Keratinocyte (primary cell): ENCODE measurements around the gene MICALL1. TPM values are rescaled to one million over a fixed set of nuclear protein-coding genes. Genes with fewer than 3 reads are reported as not detected.

Experiments used
- DNase-seq: peaks from one replicate; pipeline ENCODE4 v3.0.0-alpha.2; 2011; ENCODE audit warnings: low read depth, missing footprints, low spot score
- FAIRE-seq: peaks from 2 replicates; lab custom pipeline; 2011; peaks lifted over from hg19 to GRCh38; lab: Jason Lieb, UNC
- H2AFZ ChIP-seq: 2 replicates; pipeline ENCODE4 v1.6.0; 2012; ENCODE audit warnings: low read length, control low read depth, inconsistent platforms; ENCODE audit not compliant: control insufficient read depth
- H3K27ac ChIP-seq: 2 replicates; pipeline ENCODE4 v1.5.1; 2011; ENCODE audit warnings: low read length; ENCODE audit not compliant: control insufficient read depth, insufficient read depth
- H3K27me3 ChIP-seq: 3 replicates; pipeline ENCODE4 v1.6.0; 2011; ENCODE audit warnings: low read length; ENCODE audit not compliant: control insufficient read depth, insufficient read depth; ENCODE audit errors: extremely low read depth
- H3K36me3 ChIP-seq, 2 experiments: 2 replicates in 1 of 2; 3 replicates in 1 of 2; pipeline ENCODE4 v1.5.1; 2011; ENCODE audit warnings: low read length in 2 of 2, mild to moderate bottlenecking in 1 of 2; ENCODE audit not compliant: control insufficient read depth in 2 of 2, insufficient read depth in 2 of 2; ENCODE audit errors: extremely low read depth in 1 of 2
- H3K4me1 ChIP-seq: 3 replicates; pipeline ENCODE4 v1.5.1; 2011; ENCODE audit warnings: low read length; ENCODE audit not compliant: control insufficient read depth, insufficient read depth; ENCODE audit errors: extremely low read depth
- H3K4me2 ChIP-seq: 3 replicates; pipeline ENCODE4 v1.6.0; 2011; ENCODE audit warnings: low read depth, low read length; ENCODE audit not compliant: control insufficient read depth, insufficient read depth; ENCODE audit errors: extremely low read depth
- H3K4me3 ChIP-seq, 3 experiments: fragments of 200-600 bp in 1 of 3; sonication (generic) in 1 of 3; 2 replicates in 2 of 3; 3 replicates in 1 of 3; pipeline ENCODE4 v1.5.1; 2011 to 2016; ENCODE audit warnings: low read length in 3 of 3, mild to moderate bottlenecking in 3 of 3, control low read depth in 2 of 3, inconsistent platforms in 1 of 3, low read depth in 1 of 3, mixed read lengths in 1 of 3, mixed run types in 1 of 3, moderate library complexity in 1 of 3; ENCODE audit not compliant: control insufficient read depth in 2 of 3, insufficient read depth in 2 of 3; ENCODE audit errors: extremely low read depth in 1 of 3
- H3K79me2 ChIP-seq: 2 replicates; pipeline ENCODE4 v1.6.0; 2012; ENCODE audit warnings: low read length; ENCODE audit not compliant: control insufficient read depth, insufficient read depth
- H3K9ac ChIP-seq: 3 replicates; pipeline ENCODE4 v1.6.0; 2011; ENCODE audit warnings: low read length; ENCODE audit not compliant: control insufficient read depth, insufficient read depth; ENCODE audit errors: extremely low read depth
- H3K9me1 ChIP-seq: 3 replicates; pipeline ENCODE4 v1.6.0; 2011; ENCODE audit warnings: low read length; ENCODE audit not compliant: control insufficient read depth, insufficient read depth; ENCODE audit errors: extremely low read depth
- H3K9me3 ChIP-seq: 2 replicates; pipeline ENCODE4 v1.5.1; 2012; ENCODE audit warnings: low read depth, low read length; ENCODE audit not compliant: control insufficient read depth
- H4K20me1 ChIP-seq: 3 replicates; pipeline ENCODE4 v1.6.0; 2011; ENCODE audit warnings: low read length; ENCODE audit not compliant: control insufficient read depth, insufficient read depth; ENCODE audit errors: extremely low read depth
- EZH2 ChIP-seq: IDR thresholded peaks from one replicate; pipeline ENCODE4 v1.6.1; 2012; ENCODE audit warnings: inconsistent platforms, mild to moderate bottlenecking, low read length, moderate library complexity
- dilution Hi-C: fragments of 300-500 bp; cut with MboI; formaldehyde crosslinking; loops from one replicate; pipeline ENCODE4 v1.7.0; 2020; ENCODE audit warnings: low sequenced_read_pairs; ENCODE audit not compliant: extremely low pct_ligation_motif_present
- polyA plus RNA-seq, 5 experiments: library from polyadenylated mRNA; depleted of rRNA in 3 of 5; stranded (reverse) in 3 of 5; stranded (forward) in 1 of 5; unstranded in 1 of 5; fragments of >200 nt; gene quantifications; 1 replicate in 1 of 5; 2 replicates in 3 of 5; 3 replicates in 1 of 5; pipeline versions ENCODE4 v1.2.1 to v1.2.3, GENCODE V29; 2011 to 2012; ENCODE audit warnings: missing spikeins in 2 of 5, low read depth in 1 of 5, low replicate concordance in 1 of 5
- TF ChIP-seq, protein P1 (sequence below), 3 experiments: IDR thresholded peaks in 1 of 3; conservative IDR thresholded peaks in 1 of 3; optimal IDR thresholded peaks in 1 of 3; 2 replicates in 2 of 3; 3 replicates in 1 of 3; pipeline versions ENCODE3 to v1.5.1; 2011; ENCODE audit warnings: low read length in 3 of 3, mild to moderate bottlenecking in 3 of 3, moderate library complexity in 2 of 3, control low read depth in 1 of 3, inconsistent platforms in 1 of 3; ENCODE audit not compliant: insufficient read depth in 2 of 3; ENCODE audit errors: extremely low read depth in 1 of 3

MICALL1 gene
- polyA plus RNA-seq, 1 donor (not counting 4 experiments of a cell fraction or from before 2014, with no cell fraction given), result 42.8 TPM

DNA sequence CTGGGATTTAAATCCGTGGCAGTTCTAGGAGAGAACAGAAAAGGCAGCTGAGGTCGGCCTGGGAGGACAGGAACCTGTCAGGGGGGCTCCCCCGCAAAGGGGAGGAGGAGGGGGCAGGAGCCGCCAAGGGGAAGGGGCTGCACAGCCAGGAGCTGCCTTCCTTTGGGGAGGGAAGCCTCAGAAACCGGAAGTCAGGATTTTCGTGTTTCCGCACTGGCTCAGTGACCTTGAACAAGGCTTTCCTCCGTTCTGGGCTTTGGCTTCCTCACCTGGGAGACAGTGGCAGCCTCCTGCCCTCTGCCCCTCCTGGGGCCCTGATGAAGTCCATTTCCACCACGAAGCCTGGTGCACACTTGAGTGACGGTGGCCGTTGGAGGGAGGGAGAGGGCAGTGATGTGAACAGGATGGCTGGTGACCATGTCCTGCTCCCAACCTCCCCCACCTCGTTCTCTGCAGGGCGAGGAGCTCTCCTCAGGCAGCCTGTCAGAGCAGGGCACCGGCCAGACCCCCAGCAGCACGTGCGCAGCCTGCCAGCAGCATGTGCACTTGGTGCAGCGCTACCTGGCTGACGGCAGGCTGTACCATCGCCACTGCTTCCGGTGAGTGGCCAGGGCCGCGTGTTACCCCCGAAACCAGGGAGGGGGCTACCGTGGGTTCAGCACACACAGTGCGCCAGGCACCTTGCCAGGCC, 12.6 kb downstream of the MICALL1 start:
- no peak overlapping the region for H3K4me3 ChIP-seq
- H3K4me1 ChIP-seq, result no peaks in the 10 kb centered on the region
- TF ChIP-seq, protein P1, sequence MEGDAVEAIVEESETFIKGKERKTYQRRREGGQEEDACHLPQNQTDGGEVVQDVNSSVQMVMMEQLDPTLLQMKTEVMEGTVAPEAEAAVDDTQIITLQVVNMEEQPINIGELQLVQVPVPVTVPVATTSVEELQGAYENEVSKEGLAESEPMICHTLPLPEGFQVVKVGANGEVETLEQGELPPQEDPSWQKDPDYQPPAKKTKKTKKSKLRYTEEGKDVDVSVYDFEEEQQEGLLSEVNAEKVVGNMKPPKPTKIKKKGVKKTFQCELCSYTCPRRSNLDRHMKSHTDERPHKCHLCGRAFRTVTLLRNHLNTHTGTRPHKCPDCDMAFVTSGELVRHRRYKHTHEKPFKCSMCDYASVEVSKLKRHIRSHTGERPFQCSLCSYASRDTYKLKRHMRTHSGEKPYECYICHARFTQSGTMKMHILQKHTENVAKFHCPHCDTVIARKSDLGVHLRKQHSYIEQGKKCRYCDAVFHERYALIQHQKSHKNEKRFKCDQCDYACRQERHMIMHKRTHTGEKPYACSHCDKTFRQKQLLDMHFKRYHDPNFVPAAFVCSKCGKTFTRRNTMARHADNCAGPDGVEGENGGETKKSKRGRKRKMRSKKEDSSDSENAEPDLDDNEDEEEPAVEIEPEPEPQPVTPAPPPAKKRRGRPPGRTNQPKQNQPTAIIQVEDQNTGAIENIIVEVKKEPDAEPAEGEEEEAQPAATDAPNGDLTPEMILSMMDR (optimal IDR thresholded peaks at IDR 0.05 in 1 of 3, IDR thresholded peaks at IDR 0.05 in 1 of 3, conservative IDR thresholded peaks at IDR 0.05 in 1 of 3; ENCODE audit: extremely low read depth in 1 of 3, insufficient read depth in 2 of 3, low read length in 3 of 3), result no peak
- TF ChIP-seq EZH2, result no peak
- dilution Hi-C loops, result no loop called here
- H4K20me1 ChIP-seq, result peaks cover 5% of the 10 kb centered on the region
- H3K36me3 ChIP-seq, result peaks cover 53 to 61% of the 10 kb centered on the region in 2 experiments
- no peaks in the 10 kb centered on the region for H3K9me1 ChIP-seq
- H3K79me2 ChIP-seq, result peaks cover 59% of the 10 kb centered on the region
- H3K9me3 ChIP-seq, result no peaks in the 10 kb centered on the region
- no peak overlapping the region for H3K9ac ChIP-seq
- H3K4me2 ChIP-seq, result no peak overlapping the region
- H3K27me3 ChIP-seq, result no peaks in the 10 kb centered on the region
- H3K27ac ChIP-seq, result no peak overlapping the region
- no peak overlapping the region for H2AFZ ChIP-seq
- FAIRE-seq (no peak), DNase-seq (no peak)

DNA sequence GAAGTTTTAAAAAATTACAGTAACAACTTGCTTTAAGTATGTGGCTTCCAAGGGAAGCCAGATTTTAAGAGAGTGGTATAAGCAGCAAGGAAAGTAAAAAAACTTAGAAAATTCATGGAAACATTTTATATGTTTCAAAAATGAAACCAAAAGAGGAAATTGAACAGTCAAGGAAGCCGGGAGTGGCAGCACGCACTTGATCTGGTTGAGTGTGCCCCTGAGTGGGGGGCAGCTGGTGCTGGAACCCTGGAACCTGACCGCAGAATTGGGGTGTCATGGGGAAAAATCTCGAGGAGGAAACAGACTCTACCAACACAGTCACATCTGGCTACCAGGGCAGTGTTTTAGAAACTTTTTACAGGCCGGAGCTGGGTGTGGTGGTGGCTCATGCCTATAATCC, 14.0 kb downstream of the MICALL1 start:
- dilution Hi-C loops, result no loop called here
- H3K9me3 ChIP-seq, result no peaks in the 10 kb centered on the region
- no peak overlapping the region for H3K27ac ChIP-seq
- peaks cover 15% of the 10 kb centered on the region for H4K20me1 ChIP-seq
- DNase-seq (no peak), FAIRE-seq (no peak)
- no peaks in the 10 kb centered on the region for H3K9me1 ChIP-seq
- TF ChIP-seq EZH2, result no peak
- TF ChIP-seq, protein P1 (optimal IDR thresholded peaks at IDR 0.05 in 1 of 3, IDR thresholded peaks at IDR 0.05 in 1 of 3, conservative IDR thresholded peaks at IDR 0.05 in 1 of 3; ENCODE audit: extremely low read depth in 1 of 3, insufficient read depth in 2 of 3, low read length in 3 of 3), result no peak
- no peaks in the 10 kb centered on the region for H3K4me1 ChIP-seq
- no peaks in the 10 kb centered on the region for H3K27me3 ChIP-seq
- H2AFZ ChIP-seq, result no peak overlapping the region
- H3K36me3 ChIP-seq, result peaks cover 60 to 71% of the 10 kb centered on the region in 2 experiments
- no peak overlapping the region for H3K9ac ChIP-seq
- no peak overlapping the region for H3K4me2 ChIP-seq
- H3K4me3 ChIP-seq, result no peak overlapping the region
- H3K79me2 ChIP-seq, result peaks cover 66% of the 10 kb centered on the region
